ENCODE data around the gene CLCN6.

DNA sequence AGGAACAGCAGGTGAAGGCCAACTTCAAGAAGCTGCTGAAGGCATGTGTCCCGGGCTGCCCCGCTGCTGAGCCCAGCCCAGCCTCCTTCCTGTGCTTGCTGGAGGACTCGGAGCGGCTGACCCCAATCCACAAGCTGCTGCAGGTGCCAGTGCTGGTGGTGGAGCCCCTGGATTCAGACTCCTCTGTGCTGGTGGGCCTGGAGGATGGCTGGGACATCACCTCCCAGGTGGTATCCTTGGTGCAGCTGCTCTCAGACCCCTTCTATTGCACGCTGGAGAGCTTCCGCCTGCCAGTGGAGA lies 72.8 kb downstream of the CLCN6 start:
- TF ChIP-seq, protein P1, sequence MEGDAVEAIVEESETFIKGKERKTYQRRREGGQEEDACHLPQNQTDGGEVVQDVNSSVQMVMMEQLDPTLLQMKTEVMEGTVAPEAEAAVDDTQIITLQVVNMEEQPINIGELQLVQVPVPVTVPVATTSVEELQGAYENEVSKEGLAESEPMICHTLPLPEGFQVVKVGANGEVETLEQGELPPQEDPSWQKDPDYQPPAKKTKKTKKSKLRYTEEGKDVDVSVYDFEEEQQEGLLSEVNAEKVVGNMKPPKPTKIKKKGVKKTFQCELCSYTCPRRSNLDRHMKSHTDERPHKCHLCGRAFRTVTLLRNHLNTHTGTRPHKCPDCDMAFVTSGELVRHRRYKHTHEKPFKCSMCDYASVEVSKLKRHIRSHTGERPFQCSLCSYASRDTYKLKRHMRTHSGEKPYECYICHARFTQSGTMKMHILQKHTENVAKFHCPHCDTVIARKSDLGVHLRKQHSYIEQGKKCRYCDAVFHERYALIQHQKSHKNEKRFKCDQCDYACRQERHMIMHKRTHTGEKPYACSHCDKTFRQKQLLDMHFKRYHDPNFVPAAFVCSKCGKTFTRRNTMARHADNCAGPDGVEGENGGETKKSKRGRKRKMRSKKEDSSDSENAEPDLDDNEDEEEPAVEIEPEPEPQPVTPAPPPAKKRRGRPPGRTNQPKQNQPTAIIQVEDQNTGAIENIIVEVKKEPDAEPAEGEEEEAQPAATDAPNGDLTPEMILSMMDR (IDR thresholded peaks at IDR 0.05), result no peak
- no peak for TF ChIP-seq POLR2A (IDR thresholded peaks at IDR 0.05)

Measured in body of pancreas (tissue), 4 donors.